GM21737 (cell line): Measurements from ENCODE around the gene SLC66A3.
"Not testable (repeated sequence)": the region's sequence is repeated elsewhere in the genome, so short reads cannot be mapped to it uniquely, and the experiment has no call there.

Experiments used
- ATAC-seq: cut with Tn5 transposase; IDR thresholded peaks from one replicate; pipeline ENCODE4 v1.9.1; 2021; ENCODE audit warnings: mild to moderate bottlenecking, moderate library complexity; ENCODE audit not compliant: unreplicated experiment

The SLC66A3 gene

GRCh38 chr2:11161747-11162146 is 6.5 kb downstream of the SLC66A3 start:
- no peak for ATAC-seq

DNA sequence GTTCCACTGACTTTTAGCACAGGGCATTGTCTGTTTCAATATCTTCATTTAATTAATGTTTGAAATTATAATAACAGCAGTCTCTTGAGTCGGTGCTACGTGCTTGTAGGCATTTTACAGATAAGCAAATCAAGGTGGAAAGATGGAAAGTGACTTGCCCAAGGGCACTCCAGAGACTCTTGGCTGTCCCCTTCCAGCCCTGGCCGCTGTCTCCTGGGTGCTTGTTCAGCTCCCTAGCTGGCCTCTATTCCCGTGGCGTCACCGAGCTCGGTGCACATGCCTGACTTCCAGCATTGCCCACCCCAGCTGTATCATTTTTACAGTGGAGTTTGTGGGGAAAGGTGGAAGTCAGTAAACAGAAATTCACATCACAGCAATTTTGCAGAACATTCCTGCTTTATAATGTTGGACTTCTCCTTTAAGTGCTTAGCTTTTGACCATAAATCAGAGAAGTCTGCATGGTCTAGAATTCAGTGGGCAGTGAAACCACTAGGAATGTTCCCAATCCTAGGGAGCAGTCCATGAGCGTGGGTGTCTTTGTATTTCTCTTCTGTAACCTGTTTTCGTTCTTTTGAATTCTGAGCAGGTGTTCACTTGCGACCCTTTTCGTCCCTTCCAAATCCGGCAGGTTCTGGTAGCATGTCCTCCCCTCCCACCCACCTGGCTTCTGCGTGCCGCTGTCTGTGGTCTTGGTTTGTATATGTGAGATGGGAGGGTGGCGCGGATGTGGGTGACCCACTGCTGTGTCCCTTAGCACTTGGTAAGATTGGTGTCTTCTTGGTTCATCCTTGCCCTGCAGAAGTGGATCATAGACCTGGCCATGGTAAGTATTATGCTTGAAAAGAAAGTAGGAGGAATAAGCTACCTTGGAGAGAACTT is 8.4 kb downstream of the SLC66A3 start:
- ATAC-seq: no peak

- not testable (repeated sequence) for ATAC-seq
Observed at GRCh38 chr2:11165046-11165445, 9.8 kb downstream of the SLC66A3 start.

DNA sequence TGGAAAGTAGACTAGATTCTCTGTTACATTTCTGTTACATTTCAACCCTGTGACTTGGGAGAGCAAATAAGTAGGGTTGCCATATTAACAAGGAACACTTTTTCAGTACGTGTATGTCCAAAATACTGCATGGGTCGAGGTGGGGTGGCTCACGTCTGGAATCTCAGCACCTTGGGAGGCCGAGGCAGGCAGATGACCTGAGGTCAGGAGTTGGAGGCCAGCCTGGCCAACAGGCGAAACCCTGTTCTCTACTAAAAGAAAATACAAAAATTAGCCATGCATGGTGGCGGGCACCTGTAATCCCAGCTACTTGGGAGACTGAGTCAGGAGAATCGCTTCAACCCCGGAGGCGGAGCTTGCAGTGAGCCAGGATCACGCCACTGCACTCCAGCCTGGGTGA is 11.2 kb downstream of the SLC66A3 start:
- no peak for ATAC-seq

DNA sequence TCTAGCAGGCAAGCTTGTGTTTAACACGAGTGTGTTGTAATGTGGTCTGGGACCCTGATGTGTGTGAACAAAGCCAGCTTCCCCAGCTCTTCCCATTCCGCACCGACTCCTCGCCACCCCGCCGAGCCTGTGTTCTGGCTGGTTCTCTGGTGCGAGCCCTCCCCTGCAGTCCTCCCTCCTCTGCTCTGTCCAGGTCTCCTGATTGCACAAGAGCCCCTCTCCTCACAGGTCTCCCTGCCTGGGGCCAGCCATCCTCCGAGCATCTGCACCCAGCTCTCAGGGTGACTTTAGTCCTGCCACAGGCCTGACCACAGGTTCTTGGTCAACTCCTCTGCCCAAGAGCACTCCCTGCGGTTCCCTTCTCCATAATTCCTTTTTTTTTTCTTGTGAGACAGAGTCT is 13.2 kb downstream of the SLC66A3 start:
- no peak for ATAC-seq

GRCh38 chr2:11169333-11169732 is 14.1 kb downstream of the SLC66A3 start:
- no peak for ATAC-seq

DNA sequence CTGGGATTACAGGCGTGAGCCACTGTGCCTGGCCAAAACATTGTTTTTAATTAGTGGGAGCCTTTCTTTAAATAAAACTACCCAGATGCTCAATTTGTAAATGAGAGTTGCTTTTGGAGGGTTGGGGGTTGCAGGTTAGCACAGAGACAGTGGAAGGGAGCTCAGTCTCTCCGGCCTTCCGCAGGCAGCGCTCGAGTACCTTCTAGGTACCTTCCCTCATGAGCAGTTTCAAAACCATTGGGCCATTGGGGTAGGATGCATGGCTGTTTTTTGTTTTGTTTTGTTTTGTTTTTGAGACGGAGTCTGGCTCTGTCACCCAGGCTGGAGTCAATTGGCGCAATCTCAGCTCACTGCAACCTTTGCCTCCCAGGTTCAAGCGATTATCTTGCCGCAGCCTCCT is 19.0 kb downstream of the SLC66A3 start:
- no peak for ATAC-seq

- ATAC-seq: no peak
Observed at GRCh38 chr2:11175293-11175795, 20.1 kb downstream of the SLC66A3 start.

DNA sequence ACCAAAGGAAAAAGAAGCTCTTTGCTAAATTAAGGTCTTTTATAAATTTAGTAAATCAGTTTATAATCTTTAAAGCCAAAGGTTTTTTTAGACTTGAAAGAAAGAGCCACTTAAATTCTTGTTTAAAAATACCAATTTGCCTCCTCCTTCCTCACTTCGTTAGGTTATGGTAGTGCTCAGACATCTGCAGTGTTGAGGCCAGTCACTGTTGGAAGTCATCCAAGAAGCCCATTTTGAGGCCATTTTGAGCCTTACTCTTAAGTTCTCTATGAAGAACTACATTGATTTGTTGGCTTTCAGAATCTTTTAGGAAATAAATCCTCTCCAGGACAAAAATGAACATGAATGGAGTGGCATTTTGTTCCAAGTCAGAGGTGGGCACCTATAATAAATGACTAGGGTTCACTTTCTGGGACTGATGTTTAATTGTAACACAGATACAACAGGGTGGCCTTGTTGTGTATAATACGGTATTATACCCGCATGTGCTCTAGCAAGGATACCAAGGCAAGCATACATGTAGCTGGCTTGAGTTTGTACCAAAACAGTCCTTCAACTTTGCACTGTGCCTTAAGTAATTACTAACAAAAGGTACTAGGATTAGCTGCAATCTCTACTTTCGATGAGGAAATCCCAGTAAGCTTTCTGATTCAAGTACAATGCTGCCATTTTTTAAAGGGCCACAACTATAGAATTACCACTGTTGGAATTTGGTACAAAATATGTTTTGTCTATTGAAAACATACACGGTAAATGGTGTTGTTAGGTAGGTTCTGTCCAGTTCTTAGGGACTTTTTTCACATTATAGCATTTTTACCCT is 22.8 kb downstream of the SLC66A3 start:
- no peak for ATAC-seq

DNA sequence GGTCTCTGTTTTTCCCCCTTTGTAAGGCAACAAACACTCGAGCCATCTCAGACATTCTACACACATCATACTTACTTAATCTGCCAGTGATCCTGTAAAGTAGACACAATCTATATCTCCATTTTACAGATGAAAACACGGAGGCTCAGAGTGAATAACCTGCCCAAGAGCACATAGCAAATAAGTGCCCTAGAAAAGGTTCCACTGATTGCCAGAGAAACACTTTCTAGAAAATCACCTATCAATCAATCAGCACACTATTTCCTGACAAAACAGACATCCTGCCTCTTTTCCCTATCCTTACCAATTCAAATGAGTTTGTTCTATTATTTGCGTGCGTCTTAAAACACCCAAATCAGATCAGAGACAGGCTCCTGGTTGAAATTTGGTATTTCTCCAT is 23.9 kb downstream of the SLC66A3 start:
- ATAC-seq: no peak

DNA sequence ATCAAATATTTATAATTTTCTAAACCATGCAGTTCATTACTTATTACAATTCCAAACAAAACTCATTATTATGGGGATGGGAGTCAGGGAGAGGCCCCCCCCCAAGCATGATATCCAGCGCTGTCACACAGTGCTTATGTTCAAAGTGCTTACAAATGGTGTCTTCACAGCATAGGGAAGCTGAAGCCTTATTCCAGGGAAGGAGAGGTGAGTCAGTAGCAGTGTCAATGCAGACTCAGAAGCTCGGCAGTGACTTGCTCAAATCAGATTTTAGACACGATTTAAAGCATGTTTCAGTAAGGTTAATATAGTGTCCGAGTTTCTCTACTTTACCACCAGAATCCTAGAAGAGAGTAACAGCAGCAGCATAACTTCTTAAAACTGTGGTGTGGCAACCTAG is 24.6 kb downstream of the SLC66A3 start:
- no peak for ATAC-seq

- ATAC-seq: no peak
Observed at GRCh38 chr2:11180653-11181052, 25.4 kb downstream of the SLC66A3 start.

DNA sequence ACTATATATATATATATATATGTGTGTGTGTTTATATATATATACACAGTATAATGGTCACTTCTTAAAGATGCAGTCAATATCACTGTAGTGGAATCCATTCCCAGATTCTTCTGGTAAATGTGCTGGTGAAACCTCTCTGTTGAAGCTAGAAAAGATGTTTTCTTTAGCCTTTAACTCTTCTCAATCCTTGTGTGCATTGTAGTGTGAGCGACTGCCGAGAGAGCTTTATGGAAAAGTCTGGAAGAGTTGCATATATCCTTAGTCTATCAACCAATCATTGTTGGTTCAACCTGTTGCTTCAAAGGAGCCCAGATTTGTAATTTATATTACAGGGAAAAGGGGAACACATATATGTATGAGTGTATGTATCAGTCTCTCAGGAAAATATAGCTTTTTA is 27.7 kb downstream of the SLC66A3 start:
- ATAC-seq: no peak

- ATAC-seq: no peak
Observed at GRCh38 chr2:11186145-11186544, 30.9 kb downstream of the SLC66A3 start.

DNA sequence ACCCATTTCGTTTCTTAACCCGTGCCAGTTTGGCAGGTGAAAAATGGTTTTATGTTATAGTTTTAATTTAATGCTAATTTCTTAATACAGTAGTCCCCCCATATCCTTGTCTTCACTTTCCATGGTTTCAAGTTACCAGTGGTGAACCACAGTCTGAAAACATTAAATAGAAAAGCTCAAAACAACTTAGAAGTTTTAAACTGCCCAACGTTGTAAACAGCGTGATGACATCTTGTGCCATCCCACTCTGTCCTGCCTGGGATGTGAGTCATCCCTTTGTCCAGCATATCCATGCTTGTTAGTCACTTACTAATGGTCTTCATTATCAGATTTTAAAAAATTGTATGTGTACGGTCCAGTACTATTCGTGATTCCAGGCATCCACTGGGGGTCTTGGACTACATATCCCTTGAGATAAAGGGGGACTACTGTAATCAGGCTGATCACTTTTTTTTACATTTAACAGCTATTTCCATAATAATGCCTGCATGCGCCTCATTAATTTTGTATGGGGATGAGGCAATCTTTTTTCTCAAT is 31.9 kb downstream of the SLC66A3 start:
- no peak for ATAC-seq

- ATAC-seq: no peak
Observed at GRCh38 chr2:11187731-11188130, 32.5 kb downstream of the SLC66A3 start.

DNA sequence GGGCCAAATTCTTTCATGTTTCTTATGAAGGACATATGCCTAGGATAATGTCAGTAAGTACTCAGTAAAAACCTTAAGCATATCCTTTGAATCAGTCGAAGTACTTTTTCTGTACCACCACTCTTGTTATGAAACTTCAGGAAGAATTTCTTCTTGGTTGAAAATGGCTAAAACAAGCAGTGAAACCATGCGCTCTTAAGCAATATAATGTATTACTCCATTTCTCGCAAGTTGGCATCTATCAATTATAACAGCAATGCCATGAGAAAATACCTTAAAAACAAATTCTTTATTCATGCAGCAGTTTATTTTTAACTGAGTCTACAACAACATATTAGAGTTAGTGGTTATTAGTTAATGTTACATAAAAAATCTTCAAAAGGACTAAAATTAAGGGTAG is 41.0 kb downstream of the SLC66A3 start:
- no peak for ATAC-seq

- no peak for ATAC-seq
Observed at GRCh38 chr2:11200651-11201050, 45.4 kb downstream of the SLC66A3 start.

GRCh38 chr2:11201969-11202368 is 46.7 kb downstream of the SLC66A3 start:
- ATAC-seq: no peak

DNA sequence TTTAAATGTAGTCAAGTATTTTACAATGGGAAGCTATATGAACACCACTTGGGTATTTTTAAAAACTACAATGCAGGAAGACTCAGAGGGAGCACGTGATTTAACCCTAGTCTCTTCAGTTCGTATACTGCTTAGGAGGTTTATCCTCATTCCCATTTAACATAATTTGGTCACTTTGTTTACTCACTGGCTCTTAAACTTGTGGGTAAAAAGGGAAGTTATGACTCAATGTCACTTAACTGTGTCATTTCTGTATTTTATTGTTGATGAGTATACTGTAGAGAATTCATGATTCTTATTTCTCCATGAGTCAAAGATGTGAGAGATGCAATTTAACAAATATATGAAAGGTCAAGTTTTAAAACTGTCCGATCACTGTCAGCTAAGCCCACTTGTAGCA is 48.2 kb downstream of the SLC66A3 start:
- ATAC-seq: no peak

DNA sequence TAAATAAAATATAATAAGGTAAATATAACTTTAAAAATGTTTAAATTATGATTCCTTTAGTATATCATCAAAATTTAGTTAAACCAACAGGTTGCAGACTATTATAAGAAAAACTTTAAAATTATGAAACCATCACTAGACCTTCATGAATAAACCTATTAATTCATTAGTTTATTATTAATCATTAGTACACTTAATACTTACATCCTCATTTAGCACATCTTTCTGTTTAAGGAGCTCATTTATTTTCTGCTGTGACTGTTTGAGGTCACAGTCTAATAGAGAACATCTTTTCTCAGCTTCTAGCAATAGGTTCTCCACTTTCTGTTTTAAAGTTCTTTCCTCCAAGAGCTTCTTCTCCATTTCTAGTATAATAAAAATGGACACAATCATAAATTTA is 52.8 kb downstream of the SLC66A3 start:
- no peak for ATAC-seq

- ATAC-seq: no peak
Observed at GRCh38 chr2:11212645-11213044, 57.4 kb downstream of the SLC66A3 start.
